Head of caudate nucleus (tissue), 42 donors: ENCODE results near the gene GRK6.
A peak's percentile ranks its signal among the peaks of the same experiment; 100 is the strongest.
"Not testable (repeated sequence)": the region's sequence is repeated elsewhere in the genome, so short reads cannot be mapped to it uniquely, and the experiment has no call there.

Experiments
- DNase-seq, 42 donors: peaks; one replicate each; pipeline versions ENCODE4 v3.0.0 to v3.0.0-alpha.2; 2020 to 2021; ENCODE audit warnings: mixed read lengths in 7 of 42
- intact Hi-C: fragments of 100-400 bp; cut with DNase I; formaldehyde crosslinking; loops from one replicate; pipeline ENCODE4 v1.15.0; 2022

GRK6 gene

GRCh38 chr5:177393990-177394389, 32.5 kb upstream of the GRK6 start:
- intact Hi-C loops = loop anchor here (5.0 kb wide), 2 partner anchors 58 to 108 kb away; no protein-coding TSS in a partner anchor
- DNase-seq = no peak

- intact Hi-C loops = no loop called here
Measured at GRCh38 chr5:177396078-177396477, 30.4 kb upstream of the GRK6 start.

GRCh38 chr5:177396807-177397206, 29.7 kb upstream of the GRK6 start:
- no peak for DNase-seq
- intact Hi-C loops = no loop called here

More at GRCh38 chr5:177396078-177396477, 30.4 kb upstream of the GRK6 start:
- no peak for DNase-seq

- intact Hi-C loops = no loop called here
- no peak for DNase-seq
Measured at GRCh38 chr5:177397875-177398390, 28.5 kb upstream of the GRK6 start.

GRCh38 chr5:177399997-177400868, 26.2 kb upstream of the GRK6 start, which contains the start of gene PFN3:
Gene PFN3 (minus strand): TSS chr5:177400661. CDS start chr5:177400576, 85 bp downstream.
- intact Hi-C loops = no loop called here
- DNase-seq = peak in 4 of 42 donors; percentile 37 to 46 (median 44)

GRCh38 chr5:177402271-177403043, 24.0 kb upstream of the GRK6 start:
- peak; percentile 52 to 93 (median 79) for DNase-seq
- intact Hi-C loops = no loop called here

- DNase-seq = peak in 41 of 42 donors; percentile 25 to 82 (median 65)
- intact Hi-C loops = no loop called here
Measured at GRCh38 chr5:177403102-177403791, 23.2 kb upstream of the GRK6 start.

GRCh38 chr5:177403792-177404640, 22.5 kb upstream of the GRK6 start:
- intact Hi-C loops = no loop called here
- peak in 41 of 42 donors; percentile 70 to 91 (median 81) for DNase-seq

GRCh38 chr5:177404641-177405179, 21.8 kb upstream of the GRK6 start:
- intact Hi-C loops = loop anchor here (5.0 kb wide), 1 partner anchor 48 kb away; no protein-coding TSS in a partner anchor
- DNase-seq = peak in 2 of 42 donors; percentile 41 to 47

GRCh38 chr5:177405312-177405711, 21.2 kb upstream of the GRK6 start:
- DNase-seq = no peak
- intact Hi-C loops = loop anchor here (5.0 kb wide), 1 partner anchor 47 kb away; no protein-coding TSS in a partner anchor

GRCh38 chr5:177405805-177406204, 20.7 kb upstream of the GRK6 start:
- DNase-seq = peak in 5 of 42 donors; percentile 12 to 43 (median 39)
- intact Hi-C loops = loop anchor here (5.0 kb wide), 1 partner anchor 46 kb away; no protein-coding TSS in a partner anchor

- no peak for DNase-seq
- intact Hi-C loops = loop anchor here (5.0 kb wide), 1 partner anchor 43 kb away; no protein-coding TSS in a partner anchor
Measured at GRCh38 chr5:177409043-177409801, 17.3 kb upstream of the GRK6 start, which contains the start of gene F12. Gene F12 (minus strand): TSS chr5:177409564. CDS start chr5:177409527, 37 bp downstream.

- intact Hi-C loops = no loop called here
- no peak for DNase-seq
Measured at GRCh38 chr5:177410575-177410974, 15.9 kb upstream of the GRK6 start.

GRCh38 chr5:177412603-177413233, 13.8 kb upstream of the GRK6 start:
- intact Hi-C loops = no loop called here
- no peak for DNase-seq

- intact Hi-C loops = no loop called here
- DNase-seq = peak in 4 of 42 donors; percentile 33 to 57 (median 47)
Measured at GRCh38 chr5:177414481-177414880, 12.0 kb upstream of the GRK6 start.

- DNase-seq, intact Hi-C loops: not testable (repeated sequence)
Measured at GRCh38 chr5:177417081-177417480, 9.4 kb upstream of the GRK6 start.
